LHCN-M2 (cell line): Measurements from ENCODE around the gene RAPGEF5. TPM values are rescaled to one million over a fixed set of nuclear protein-coding genes. Genes with fewer than 3 reads are reported as not detected.

ENCODE experiments used
- DNase-seq: peaks from one replicate; pipeline ENCODE4 v3.0.0-alpha.2; 2012; ENCODE audit warnings: low read depth
- total RNA-seq: library from RNA; depleted of rRNA; stranded (reverse); fragments of >200 nt; gene quantifications from 2 replicates; pipeline ENCODE4 v1.2.3, GENCODE V29; 2014

The RAPGEF5 gene
- total RNA-seq, 1 experiment from 2014 or later, result 0.06 TPM

GRCh38 chr7:22156205-22156604 lies 200.7 kb downstream of the RAPGEF5 start:
- DNase-seq, result peak; percentile 67

- DNase-seq, result peak; percentile 7
Observed at GRCh38 chr7:22154143-22154529, 202.8 kb downstream of the RAPGEF5 start.

GRCh38 chr7:22153432-22154142 lies 203.4 kb downstream of the RAPGEF5 start:
- DNase-seq, result no peak

- no peak for DNase-seq
Observed at GRCh38 chr7:22152690-22153089, 204.3 kb downstream of the RAPGEF5 start.

- DNase-seq, result no peak
Observed at GRCh38 chr7:22151901-22152300, 205.1 kb downstream of the RAPGEF5 start.

- peak; percentile 7 for DNase-seq
Observed at GRCh38 chr7:22150221-22150620, 206.7 kb downstream of the RAPGEF5 start.

- DNase-seq, result no peak
Observed at GRCh38 chr7:22147868-22148267, 209.1 kb downstream of the RAPGEF5 start.

- no peak for DNase-seq
Observed at GRCh38 chr7:22146961-22147512, 209.9 kb downstream of the RAPGEF5 start.

GRCh38 chr7:22144950-22145349 lies 212.0 kb downstream of the RAPGEF5 start:
- no peak for DNase-seq

- no peak for DNase-seq
Observed at GRCh38 chr7:22143491-22143890, 213.5 kb downstream of the RAPGEF5 start.

- DNase-seq, result no peak
Observed at GRCh38 chr7:22142572-22142971, 214.4 kb downstream of the RAPGEF5 start.

- DNase-seq, result no peak
Observed at GRCh38 chr7:22141355-22141754, 215.6 kb downstream of the RAPGEF5 start.

GRCh38 chr7:22140578-22140977 lies 216.4 kb downstream of the RAPGEF5 start:
- DNase-seq, result peak; percentile 20

GRCh38 chr7:22138886-22139285 lies 218.1 kb downstream of the RAPGEF5 start:
- DNase-seq, result no peak

GRCh38 chr7:22138106-22138505 lies 218.8 kb downstream of the RAPGEF5 start:
- peak; percentile 73 for DNase-seq

- peak; percentile 87 for DNase-seq
Observed at GRCh38 chr7:22137466-22137865, 219.5 kb downstream of the RAPGEF5 start.

- peak; percentile 67 for DNase-seq
Observed at GRCh38 chr7:22137026-22137425, 219.9 kb downstream of the RAPGEF5 start.

GRCh38 chr7:22129819-22130580 lies 227.0 kb downstream of the RAPGEF5 start:
- no peak for DNase-seq

GRCh38 chr7:22129166-22129565 lies 227.8 kb downstream of the RAPGEF5 start:
- DNase-seq, result no peak

- no peak for DNase-seq
Observed at GRCh38 chr7:22128528-22128920, 228.4 kb downstream of the RAPGEF5 start.

- DNase-seq, result no peak
Observed at GRCh38 chr7:22127835-22128527, 229.0 kb downstream of the RAPGEF5 start.

- no peak for DNase-seq
Observed at GRCh38 chr7:22125436-22125835, 231.5 kb downstream of the RAPGEF5 start.
